ENCODE results near the gene BRI3. TPM values are rescaled to one million over a fixed set of nuclear protein-coding genes. Genes with fewer than 3 reads are reported as not detected.

Gene BRI3
- total and polyA plus RNA-seq, 2 of the 13 experiments (the other 11 are each of a cell fraction or from before 2014, with no cell fraction given), result 54.0 to 103 TPM

DNA sequence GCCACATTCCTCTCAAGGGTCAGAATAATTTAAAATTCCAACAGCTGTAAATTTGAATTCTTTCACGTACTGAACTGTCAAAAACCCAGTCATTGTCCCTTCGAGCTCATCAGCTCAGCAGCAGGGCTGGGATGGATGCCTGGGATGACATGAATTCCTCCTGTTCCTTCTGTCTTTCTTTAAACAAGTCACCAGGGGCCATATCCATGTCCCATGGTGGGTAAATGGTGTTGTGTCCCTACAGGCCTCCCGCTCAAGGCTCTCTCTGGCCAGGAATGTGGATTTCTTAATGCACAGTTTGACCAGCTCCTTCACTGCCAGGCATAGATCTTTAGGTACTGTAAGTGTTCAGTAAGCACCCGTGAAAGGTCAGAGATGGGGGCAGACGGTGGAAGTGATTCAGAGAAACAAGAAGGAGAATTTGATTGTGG, 15.6 kb upstream of the BRI3 start (continued):
- TF ChIP-seq, protein P1, sequence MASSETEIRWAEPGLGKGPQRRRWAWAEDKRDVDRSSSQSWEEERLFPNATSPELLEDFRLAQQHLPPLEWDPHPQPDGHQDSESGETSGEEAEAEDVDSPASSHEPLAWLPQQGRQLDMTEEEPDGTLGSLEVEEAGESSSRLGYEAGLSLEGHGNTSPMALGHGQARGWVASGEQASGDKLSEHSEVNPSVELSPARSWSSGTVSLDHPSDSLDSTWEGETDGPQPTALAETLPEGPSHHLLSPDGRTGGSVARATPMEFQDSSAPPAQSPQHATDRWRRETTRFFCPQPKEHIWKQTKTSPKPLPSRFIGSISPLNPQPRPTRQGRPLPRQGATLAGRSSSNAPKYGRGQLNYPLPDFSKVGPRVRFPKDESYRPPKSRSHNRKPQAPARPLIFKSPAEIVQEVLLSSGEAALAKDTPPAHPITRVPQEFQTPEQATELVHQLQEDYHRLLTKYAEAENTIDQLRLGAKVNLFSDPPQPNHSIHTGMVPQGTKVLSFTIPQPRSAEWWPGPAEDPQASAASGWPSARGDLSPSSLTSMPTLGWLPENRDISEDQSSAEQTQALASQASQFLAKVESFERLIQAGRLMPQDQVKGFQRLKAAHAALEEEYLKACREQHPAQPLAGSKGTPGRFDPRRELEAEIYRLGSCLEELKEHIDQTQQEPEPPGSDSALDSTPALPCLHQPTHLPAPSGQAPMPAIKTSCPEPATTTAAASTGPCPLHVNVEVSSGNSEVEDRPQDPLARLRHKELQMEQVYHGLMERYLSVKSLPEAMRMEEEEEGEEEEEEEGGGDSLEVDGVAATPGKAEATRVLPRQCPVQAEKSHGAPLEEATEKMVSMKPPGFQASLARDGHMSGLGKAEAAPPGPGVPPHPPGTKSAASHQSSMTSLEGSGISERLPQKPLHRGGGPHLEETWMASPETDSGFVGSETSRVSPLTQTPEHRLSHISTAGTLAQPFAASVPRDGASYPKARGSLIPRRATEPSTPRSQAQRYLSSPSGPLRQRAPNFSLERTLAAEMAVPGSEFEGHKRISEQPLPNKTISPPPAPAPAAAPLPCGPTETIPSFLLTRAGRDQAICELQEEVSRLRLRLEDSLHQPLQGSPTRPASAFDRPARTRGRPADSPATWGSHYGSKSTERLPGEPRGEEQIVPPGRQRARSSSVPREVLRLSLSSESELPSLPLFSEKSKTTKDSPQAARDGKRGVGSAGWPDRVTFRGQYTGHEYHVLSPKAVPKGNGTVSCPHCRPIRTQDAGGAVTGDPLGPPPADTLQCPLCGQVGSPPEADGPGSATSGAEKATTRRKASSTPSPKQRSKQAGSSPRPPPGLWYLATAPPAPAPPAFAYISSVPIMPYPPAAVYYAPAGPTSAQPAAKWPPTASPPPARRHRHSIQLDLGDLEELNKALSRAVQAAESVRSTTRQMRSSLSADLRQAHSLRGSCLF (CRISPR knock-in tag; IDR thresholded peaks at IDR 0.05; ENCODE audit: borderline replicate concordance), result no peak
- TF ChIP-seq ARNTL (CRISPR knock-in tag; IDR thresholded peaks at IDR 0.05) (no peak), ZSCAN9 (CRISPR knock-in tag; IDR thresholded peaks at IDR 0.05; ENCODE audit: borderline replicate concordance) (no peak), ZNF274 (CRISPR knock-in tag; IDR thresholded peaks at IDR 0.05) (no peak), EHMT2 (IDR thresholded peaks at IDR 0.05; ENCODE audit: borderline replicate concordance, low read depth, low read length) (no peak), SAFB2 (CRISPR knock-in tag; IDR thresholded peaks at IDR 0.05; ENCODE audit: borderline replicate concordance, low read depth) (no peak)

DNA sequence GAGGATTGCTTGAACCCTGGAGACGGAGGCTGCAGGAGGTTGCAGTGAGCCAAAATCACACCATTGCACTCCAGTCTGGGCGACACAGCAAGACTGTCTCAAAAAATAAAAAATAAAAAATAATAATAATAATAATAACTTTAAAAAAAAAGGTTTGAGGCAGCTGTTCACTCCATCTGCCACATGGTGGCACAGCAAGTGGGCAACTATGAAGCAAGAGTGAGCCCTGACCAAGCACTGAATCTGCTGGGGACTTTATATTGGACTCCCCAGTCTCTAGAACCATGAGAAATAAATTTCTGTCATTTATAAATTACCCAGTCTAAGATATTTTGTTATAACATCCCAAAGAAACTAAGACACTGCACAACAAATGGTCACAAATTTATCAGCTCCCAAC, 14.6 kb upstream of the BRI3 start:
- no peak for FAIRE-seq
- ChIA-PET POLR2A (interaction anchor here (0.8 kb wide), 1 partner anchor 134 kb away, joined by 3 read pairs; the partner anchor contains the start of gene BAIAP2L1), CTCF (ENCODE audit: low intra/inter-chr PET ratio, low total read pairs) (no interaction called here)
- H3K4me2 ChIP-seq (ENCODE audit: low read depth, low read length), result no peak overlapping the region
- H3K4me3 ChIP-seq (replicated peaks in 1 of 3; ENCODE audit: insufficient read depth in 1 of 3, low read depth in 2 of 3, low read length in 3 of 3), result no peak overlapping the region
- H3K9me3 ChIP-seq (ENCODE audit: low read length), result no peaks in the 10 kb centered on the region
- TF ChIP-seq SMC3 (IDR thresholded peaks at IDR 0.05; ENCODE audit: low read length) (peak; percentile 29; the same call in 1 of the 2 replicates), TCF12 (IDR thresholded peaks at IDR 0.05) (no peak), TCF12 (CRISPR knock-in tag; IDR thresholded peaks at IDR 0.05) (no peak), CEBPB (IDR thresholded peaks at IDR 0.05; ENCODE audit: borderline replicate concordance, low read depth, low read length) (peak; percentile 61; the same call in 1 of the 2 replicates), ZFP36L1 (CRISPR knock-in tag; IDR thresholded peaks at IDR 0.05) (no peak), NFE2L2 (IDR thresholded peaks at IDR 0.05; ENCODE audit: low read length) (no peak), CEBPG (CRISPR knock-in tag; IDR thresholded peaks at IDR 0.05) (peak; percentile 43)
- TF ChIP-seq, protein P2, sequence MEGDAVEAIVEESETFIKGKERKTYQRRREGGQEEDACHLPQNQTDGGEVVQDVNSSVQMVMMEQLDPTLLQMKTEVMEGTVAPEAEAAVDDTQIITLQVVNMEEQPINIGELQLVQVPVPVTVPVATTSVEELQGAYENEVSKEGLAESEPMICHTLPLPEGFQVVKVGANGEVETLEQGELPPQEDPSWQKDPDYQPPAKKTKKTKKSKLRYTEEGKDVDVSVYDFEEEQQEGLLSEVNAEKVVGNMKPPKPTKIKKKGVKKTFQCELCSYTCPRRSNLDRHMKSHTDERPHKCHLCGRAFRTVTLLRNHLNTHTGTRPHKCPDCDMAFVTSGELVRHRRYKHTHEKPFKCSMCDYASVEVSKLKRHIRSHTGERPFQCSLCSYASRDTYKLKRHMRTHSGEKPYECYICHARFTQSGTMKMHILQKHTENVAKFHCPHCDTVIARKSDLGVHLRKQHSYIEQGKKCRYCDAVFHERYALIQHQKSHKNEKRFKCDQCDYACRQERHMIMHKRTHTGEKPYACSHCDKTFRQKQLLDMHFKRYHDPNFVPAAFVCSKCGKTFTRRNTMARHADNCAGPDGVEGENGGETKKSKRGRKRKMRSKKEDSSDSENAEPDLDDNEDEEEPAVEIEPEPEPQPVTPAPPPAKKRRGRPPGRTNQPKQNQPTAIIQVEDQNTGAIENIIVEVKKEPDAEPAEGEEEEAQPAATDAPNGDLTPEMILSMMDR (CRISPR knock-in tag; IDR thresholded peaks at IDR 0.05), result peak; percentile 30; the same call in 1 of the 2 replicates
- TF ChIP-seq, protein P3, sequence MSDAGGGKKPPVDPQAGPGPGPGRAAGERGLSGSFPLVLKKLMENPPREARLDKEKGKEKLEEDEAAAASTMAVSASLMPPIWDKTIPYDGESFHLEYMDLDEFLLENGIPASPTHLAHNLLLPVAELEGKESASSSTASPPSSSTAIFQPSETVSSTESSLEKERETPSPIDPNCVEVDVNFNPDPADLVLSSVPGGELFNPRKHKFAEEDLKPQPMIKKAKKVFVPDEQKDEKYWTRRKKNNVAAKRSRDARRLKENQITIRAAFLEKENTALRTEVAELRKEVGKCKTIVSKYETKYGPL (CRISPR knock-in tag; IDR thresholded peaks at IDR 0.05), result no peak
- no TSS peak for BruUV-seq (replicated peaks)
- no peaks in the 10 kb centered on the region for H3K79me2 ChIP-seq (ENCODE audit: insufficient read depth, low read length)
- no peak overlapping the region for H3K9ac ChIP-seq (ENCODE audit: insufficient read depth, low read depth, low read length)
- DNase-seq (ENCODE audit: low spot score), result no peak
- ATAC-seq, result peak; percentile 57
- in situ Hi-C loops (cut with HindIII; ENCODE audit: extremely low pct_ligation_motif_present, low pct_unique_long_range_greater_than_20kb), result no loop called here
- WGBS (ENCODE audit: low lambda C conversion rate), result 57% methylated on average over 2 of the region's 2 CpGs
- H4K20me1 ChIP-seq (ENCODE audit: insufficient read depth, low read length), result no peaks in the 10 kb centered on the region
- H2AFZ ChIP-seq (ENCODE audit: low read length), result no peak overlapping the region
- no peaks in the 10 kb centered on the region for H3K27me3 ChIP-seq (ENCODE audit: control insufficient read depth in 1 of 2, insufficient read depth in 2 of 2, low read length in 2 of 2)
- no peaks in the 10 kb centered on the region for H3K36me3 ChIP-seq (replicated peaks in 1 of 2; ENCODE audit: control insufficient read depth in 1 of 2, insufficient read depth in 2 of 2, low read length in 2 of 2)
- H3K4me1 ChIP-seq (ENCODE audit: insufficient read depth, low read length), result no peaks in the 10 kb centered on the region
- intact Hi-C loops (cut with micrococcal nuclease; ENCODE audit: unreplicated experiment), result no loop called here
- no peak overlapping the region for H3K27ac ChIP-seq (ENCODE audit: extremely low read length, insufficient read depth, low read length)
